Left lung (tissue), 10 donors: Measurements from ENCODE around the gene BMPR1B. TPM values are rescaled to one million over a fixed set of nuclear protein-coding genes. Genes with fewer than 3 reads are reported as not detected.

Experiments used
- ATAC-seq: fragments of 200-7000 bp; cut with Tn5 transposase; one replicate; pipeline ENCODE4 v1.9.1; 2020; ENCODE audit warnings: moderate library complexity
- DNase-seq, 4 donors: peaks; one replicate each; pipeline ENCODE4 v3.0.0-alpha.2; 2013 to 2020
- H3K27ac ChIP-seq, 2 donors: fragments of 200-600 bp; sonication (generic) in 1 of 2; one replicate each; pipeline versions ENCODE4 v1.5.0 to v1.8.0; 2020 to 2021
- H3K27me3 ChIP-seq, 2 donors: fragments of 200-600 bp; sonication (generic) in 1 of 2; one replicate each; pipeline versions ENCODE4 v1.5.0 to v1.8.0; 2020 to 2021
- H3K36me3 ChIP-seq, 2 donors: fragments of 200-600 bp; sonication (generic) in 1 of 2; one replicate each; pipeline versions ENCODE4 v1.5.0 to v1.8.0; 2020 to 2021
- H3K4me1 ChIP-seq, 2 donors: fragments of 200-600 bp; one replicate each; pipeline ENCODE4 v1.8.0; 2021
- H3K4me3 ChIP-seq, 2 donors: fragments of 200-600 bp; sonication (generic) in 1 of 2; one replicate each; pipeline versions ENCODE4 v1.5.0 to v1.8.0; 2020 to 2021; ENCODE audit warnings: mild to moderate bottlenecking in 1 of 2
- H3K9me3 ChIP-seq, 2 donors: fragments of 200-600 bp; sonication (generic) in 1 of 2; one replicate each; pipeline versions ENCODE4 v1.5.0 to v1.8.0; 2020 to 2021
- CTCF ChIP-seq, 2 donors: fragments of 200-600 bp; sonication (generic) in 1 of 2; IDR thresholded peaks; one replicate each; pipeline versions ENCODE4 v1.5.0 to v1.8.0; 2021; ENCODE audit warnings: antibody characterized with exemption in 2 of 2
- intact Hi-C, 2 donors: fragments of 100-400 bp; cut with DNase I; formaldehyde crosslinking; loops; one replicate each; pipeline versions ENCODE4 v1.11.2 to v1.14.2; 2022
- polyA plus RNA-seq, 6 donors: library from polyadenylated mRNA; unstranded; fragments of 120-200 nt; gene quantifications; one replicate each; pipeline ENCODE4 v1.2.1, GENCODE V29; 2013; ENCODE audit not compliant: insufficient read length in 6 of 6
- total RNA-seq, 2 donors: library from RNA; stranded (reverse); fragmentation: NEBNext Ultra II Directional; extraction: Animal tissue kit (Norgen Biotek cat#: 25700); gene quantifications; one replicate each; pipeline ENCODE4 v1.2.1, GENCODE V29; 2021
- donor health status: DM: no; HTN: yes; CAD: no.
- donor health status: DM: no; HTN: no; CAD: no.

BMPR1B gene
- total and polyA plus RNA-seq, 8 donors = 0.61 to 3.3 (median 1.1) TPM

GRCh38 chr4:95013236-95013635 lies 255.5 kb downstream of the BMPR1B start:
- ATAC-seq = no peak
- no peak for TF ChIP-seq CTCF (IDR thresholded peaks at IDR 0.05)
- Histone ChIP-seq H3K9me3 (no peaks in the 10 kb centered on the region), H3K27me3 (no peaks in the 10 kb centered on the region), H3K4me3 (no peak overlapping the region), H3K36me3 (no peaks in the 10 kb centered on the region), H3K27ac (no peak overlapping the region), H3K4me1 (no peaks in the 10 kb centered on the region)
- DNase-seq = no peak
- intact Hi-C loops = no loop called here

GRCh38 chr4:95014068-95014467 lies 256.3 kb downstream of the BMPR1B start:
- no peaks in the 10 kb centered on the region for H3K27me3 ChIP-seq
- H3K4me1 ChIP-seq = no peaks in the 10 kb centered on the region
- H3K9me3 ChIP-seq = no peaks in the 10 kb centered on the region
- intact Hi-C loops = no loop called here
- ATAC-seq (no peak), DNase-seq (no peak)
- no peaks in the 10 kb centered on the region for H3K36me3 ChIP-seq
- no peak overlapping the region for H3K27ac ChIP-seq
- no peak for TF ChIP-seq CTCF (IDR thresholded peaks at IDR 0.05)
- H3K4me3 ChIP-seq = no peak overlapping the region

GRCh38 chr4:95017305-95018064 lies 259.7 kb downstream of the BMPR1B start:
- TF ChIP-seq CTCF (IDR thresholded peaks at IDR 0.05) = no peak
- Histone ChIP-seq H3K27ac (no peak overlapping the region), H3K9me3 (no peaks in the 10 kb centered on the region), H3K4me3 (no peak overlapping the region), H3K4me1 (no peaks in the 10 kb centered on the region), H3K27me3 (no peaks in the 10 kb centered on the region), H3K36me3 (no peaks in the 10 kb centered on the region)
- no peak for DNase-seq
- intact Hi-C loops = no loop called here
- no peak for ATAC-seq

- H3K36me3 ChIP-seq = no peaks in the 10 kb centered on the region
- ATAC-seq (no peak), DNase-seq (no peak)
- intact Hi-C loops = no loop called here
- H3K27ac ChIP-seq = no peak overlapping the region
- no peaks in the 10 kb centered on the region for H3K4me1 ChIP-seq
- no peaks in the 10 kb centered on the region for H3K27me3 ChIP-seq
- no peak for TF ChIP-seq CTCF (IDR thresholded peaks at IDR 0.05)
- no peaks in the 10 kb centered on the region for H3K9me3 ChIP-seq
- H3K4me3 ChIP-seq = no peak overlapping the region
Observed at GRCh38 chr4:95018785-95019184, 261.0 kb downstream of the BMPR1B start.

GRCh38 chr4:95020521-95020920 lies 262.8 kb downstream of the BMPR1B start:
- H3K4me3 ChIP-seq = no peak overlapping the region
- no peak overlapping the region for H3K27ac ChIP-seq
- H3K36me3 ChIP-seq = no peaks in the 10 kb centered on the region
- ATAC-seq (no peak), DNase-seq (peak in 1 of 4 donors; percentile 24)
- no peak for TF ChIP-seq CTCF (IDR thresholded peaks at IDR 0.05)
- no peaks in the 10 kb centered on the region for H3K27me3 ChIP-seq
- intact Hi-C loops = no loop called here
- no peaks in the 10 kb centered on the region for H3K4me1 ChIP-seq
- no peaks in the 10 kb centered on the region for H3K9me3 ChIP-seq
